ENCODE measurements around the gene TRA2B.

TRA2B gene

DNA sequence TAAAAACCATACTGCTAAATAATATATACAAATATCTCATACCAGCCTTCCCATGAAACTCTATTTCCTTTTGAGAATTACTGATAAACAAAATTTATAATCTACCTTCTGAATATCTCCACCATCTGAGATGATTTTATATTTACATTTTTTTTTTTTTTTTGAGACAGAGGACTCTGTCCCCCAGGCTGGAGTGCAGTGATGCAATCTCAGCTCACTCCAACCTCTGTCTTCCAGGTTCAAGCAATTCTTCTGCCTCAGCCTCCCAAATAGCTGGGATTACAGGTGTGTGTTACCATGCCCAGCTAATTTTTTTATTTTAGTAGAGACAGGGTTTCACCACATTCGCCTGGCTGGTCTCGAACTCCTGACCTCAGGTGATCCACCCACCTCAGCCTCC, 70.2 kb downstream of the TRA2B start:
- DNase-seq (ENCODE audit: low read depth), result no peak

DNA sequence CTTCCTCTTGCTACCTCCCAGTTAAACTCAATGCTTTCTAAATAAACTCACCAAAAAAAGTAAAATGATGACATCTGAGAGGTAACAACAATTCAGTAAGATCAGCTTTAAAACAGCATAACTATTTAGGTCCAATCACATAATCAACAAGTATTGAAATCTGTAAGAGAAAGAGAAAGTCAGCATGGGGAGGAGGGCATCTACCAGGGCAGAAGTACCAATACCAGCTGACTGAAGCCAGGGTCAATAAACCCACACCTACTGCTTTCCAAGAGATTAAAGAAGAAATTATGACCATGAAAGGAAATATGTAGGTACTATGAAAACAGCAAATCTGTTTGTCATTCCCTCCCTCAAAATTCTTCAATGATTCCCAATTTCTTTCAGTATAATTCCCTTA, 70.8 kb downstream of the TRA2B start:
- no peak for DNase-seq (ENCODE audit: low read depth)

DNA sequence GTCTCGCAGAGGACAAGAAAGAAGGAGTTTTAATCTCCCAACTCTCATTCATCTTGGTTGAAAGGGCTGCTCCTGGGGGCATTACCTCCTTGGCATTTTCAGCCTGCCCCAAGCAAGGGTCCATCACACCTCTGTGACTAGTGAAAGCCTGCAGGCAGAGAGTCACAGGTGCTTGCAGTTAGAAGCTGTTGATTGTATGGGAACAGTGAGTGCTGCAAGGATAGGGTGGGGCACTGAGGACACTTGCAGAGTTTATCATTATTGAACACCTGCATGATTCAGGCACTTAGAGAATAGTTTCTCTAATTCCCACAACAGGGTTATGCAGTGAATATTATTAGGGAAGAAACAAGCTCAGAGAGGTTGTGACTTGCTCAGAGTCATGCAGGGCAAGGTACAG, 71.3 kb downstream of the TRA2B start:
- DNase-seq (ENCODE audit: low read depth), result no peak
